Breast epithelium (tissue), 4 donors: ENCODE results near the gene CTDNEP1. TPM values are rescaled to one million over a fixed set of nuclear protein-coding genes. Genes with fewer than 3 reads are reported as not detected.

Experiments
- DNase-seq, 2 donors: peaks; one replicate each; pipeline ENCODE4 v3.0.0-alpha.2; 2019; ENCODE audit warnings: low spot score in 2 of 2
- H3K27ac ChIP-seq, 2 donors: fragments of 200-600 bp; sonication (generic) in 1 of 2; one replicate each; pipeline ENCODE4 v1.5.1; 2016 to 2019; ENCODE audit warnings: mild to moderate bottlenecking in 1 of 2
- H3K27me3 ChIP-seq, 2 donors: fragments of 200-600 bp; sonication (generic) in 1 of 2; one replicate each; pipeline versions ENCODE4 v1.5.1 to v1.6.0; 2017 to 2019; ENCODE audit warnings: control low read depth in 1 of 2, mild to moderate bottlenecking in 1 of 2
- H3K36me3 ChIP-seq: fragments of 200-600 bp; one replicate; pipeline ENCODE4 v1.5.1; 2019
- H3K4me1 ChIP-seq, 2 donors: fragments of 200-600 bp; sonication (generic); one replicate each; pipeline ENCODE4 v1.5.1; 2016 to 2019; ENCODE audit warnings: control low read depth in 1 of 2
- H3K4me3 ChIP-seq, 3 donors: fragments of 200-600 bp; sonication (generic); 1 replicate in 2 of 3; 2 replicates in 1 of 3; pipeline ENCODE4 v1.5.1; 2016 to 2019; ENCODE audit warnings: mild to moderate bottlenecking in 3 of 3, moderate library complexity in 2 of 3
- H3K9me3 ChIP-seq, 2 donors: fragments of 200-600 bp; sonication (generic) in 1 of 2; one replicate each; pipeline ENCODE4 v1.5.1; 2016 to 2019; ENCODE audit warnings: control low read depth in 1 of 2
- CTCF ChIP-seq, 3 donors: fragments of 450-650 bp; IDR thresholded peaks; one replicate each; pipeline ENCODE4 v1.5.1; 2016 to 2017; ENCODE audit warnings: antibody characterized with exemption in 3 of 3, mild to moderate bottlenecking in 3 of 3, moderate library complexity in 3 of 3
- POLR2A ChIP-seq: fragments of 450-650 bp; IDR thresholded peaks from one replicate; pipeline ENCODE4 v1.6.1; 2016; ENCODE audit warnings: antibody characterized with exemption, mild to moderate bottlenecking, moderate library complexity
- POLR2AphosphoS5 ChIP-seq, 3 donors: sonication (generic); formaldehyde crosslinking; IDR thresholded peaks; one replicate each; pipeline ENCODE4 v1.6.1; 2017; ENCODE audit warnings: antibody characterized with exemption in 3 of 3
- intact Hi-C: fragments of 100-400 bp; cut with DNase I; formaldehyde crosslinking; loops from one replicate; pipeline ENCODE4 v1.15.1; 2023; ENCODE audit warnings: low total_unique reads
- total RNA-seq, 3 donors: library from RNA; depleted of rRNA; stranded (reverse); fragments of >200 nt; gene quantifications; one replicate each; pipeline ENCODE4 v1.1.0, GENCODE V29; 2016

The CTDNEP1 gene
- total RNA-seq, 3 donors from 2014 or later, result 35.7 to 67.5 (median 60.5) TPM

GRCh38 chr17:7203391-7203790, 48.1 kb downstream of the CTDNEP1 start:
- no peak for DNase-seq
- Histone ChIP-seq H3K9me3 (no peaks in the 10 kb centered on the region), H3K27me3 (no peaks in the 10 kb centered on the region), H3K4me1 (no peaks in the 10 kb centered on the region), H3K4me3 (no peak overlapping the region), H3K27ac (no peak overlapping the region), H3K36me3 (no peaks in the 10 kb centered on the region)
- intact Hi-C loops, result loop anchor here (2.0 kb wide), 1 partner anchor 77 kb away; the partner anchor contains the start of gene SLC2A4
- TF ChIP-seq CTCF (IDR thresholded peaks at IDR 0.05), result no peak
- no peak for TF ChIP-seq POLR2AphosphoS5 (IDR thresholded peaks at IDR 0.05)
- no peak for TF ChIP-seq POLR2A

DNA sequence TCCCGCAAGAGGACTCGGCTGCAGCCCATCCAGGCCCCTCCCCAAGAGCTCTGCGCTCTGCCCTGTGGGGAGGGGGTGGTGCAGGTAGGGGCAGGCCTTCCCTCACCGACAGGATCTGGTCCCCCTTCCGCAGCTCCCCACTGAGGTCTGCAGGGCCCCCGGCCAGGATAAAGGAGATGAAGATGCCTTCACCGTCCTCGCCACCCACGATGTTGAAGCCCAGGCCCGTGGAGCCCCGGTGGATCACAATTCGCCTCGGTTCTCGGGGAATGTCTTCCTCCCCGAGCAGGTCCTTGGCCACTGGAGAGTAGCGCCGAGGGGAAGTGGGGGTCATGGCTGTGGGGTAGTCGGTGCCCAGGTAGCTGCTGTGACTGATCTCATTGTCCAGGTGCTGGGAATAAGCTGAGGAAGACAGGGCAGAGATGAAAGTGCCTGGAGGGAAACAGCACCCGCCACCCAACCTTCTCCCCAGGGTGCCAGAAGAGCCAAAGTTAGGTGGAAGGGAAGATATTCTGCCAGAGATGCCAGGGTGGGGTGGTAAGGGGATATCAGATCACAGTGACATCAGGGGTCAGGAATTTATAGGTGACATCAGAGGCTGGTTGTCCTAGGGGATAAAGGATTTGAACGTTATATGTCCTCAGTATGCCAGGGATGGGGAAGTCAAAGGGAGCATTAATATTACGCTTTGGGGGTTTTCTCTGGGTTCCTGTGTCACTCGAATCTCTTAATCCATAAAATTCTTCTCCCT, 54.7 kb downstream of the CTDNEP1 start:
- DNase-seq, result no peak
- intact Hi-C loops, result no loop called here
- Histone ChIP-seq H3K27ac (no peak overlapping the region), H3K27me3 (no peaks in the 10 kb centered on the region), H3K36me3 (no peaks in the 10 kb centered on the region), H3K9me3 (no peaks in the 10 kb centered on the region), H3K4me1 (no peaks in the 10 kb centered on the region), H3K4me3 (no peak overlapping the region)
- TF ChIP-seq POLR2AphosphoS5 (IDR thresholded peaks at IDR 0.05), result no peak

- no peaks in the 10 kb centered on the region for H3K36me3 ChIP-seq
- TF ChIP-seq POLR2A (no peak), CTCF (IDR thresholded peaks at IDR 0.05) (no peak), POLR2AphosphoS5 (IDR thresholded peaks at IDR 0.05) (no peak)
Observed at GRCh38 chr17:7195971-7196370, 55.6 kb downstream of the CTDNEP1 start.

More at GRCh38 chr17:7195971-7196370, 55.6 kb downstream of the CTDNEP1 start:
- intact Hi-C loops, result no loop called here
- no peak overlapping the region for H3K27ac ChIP-seq
- no peak overlapping the region for H3K4me3 ChIP-seq
- no peak for DNase-seq
- H3K27me3 ChIP-seq, result no peaks in the 10 kb centered on the region
- no peaks in the 10 kb centered on the region for H3K4me1 ChIP-seq
- H3K9me3 ChIP-seq, result no peaks in the 10 kb centered on the region

Other genes starting within 250 kb of the CTDNEP1 start
- 100 to 1,000 TPM in 1 of 3 donors, 10 to 100 TPM in 2; 18.7 to 154 (median 93.4) TPM for gene RNASEK, start 239.1 kb downstream of the CTDNEP1 start, total RNA-seq
- gene BCL6B, start 228.7 kb downstream of the CTDNEP1 start, total RNA-seq, result 1 to 10 TPM; 1.4 to 5.9 (median 4.1) TPM
- 1 to 10 TPM in 2 of 3 donors, under 1 TPM in 1; 0.32 to 3.5 (median 2.6) TPM for gene SLC16A13, start 215.7 kb downstream of the CTDNEP1 start, total RNA-seq
- gene SLC16A11, start 207.6 kb downstream of the CTDNEP1 start, total RNA-seq, result 1 to 10 TPM in 2 of 3 donors, not detected in 1; 1.5 to 3.6 TPM
- 10 to 100 TPM in 1 of 3 donors, 1 to 10 TPM in 2; 2.8 to 15.8 (median 2.9) TPM for gene CLEC10A, start 171.5 kb downstream of the CTDNEP1 start, total RNA-seq
- under 1 TPM; 0.33 to 0.96 (median 0.88) TPM for gene ASGR2, start 136.9 kb downstream of the CTDNEP1 start, total RNA-seq
- 1 to 10 TPM; 1.0 to 1.4 (median 1.3) TPM for gene ASGR1, start 72.4 kb downstream of the CTDNEP1 start, total RNA-seq
- 10 to 100 TPM in 2 of 3 donors, 1 to 10 TPM in 1; 7.2 to 18.4 (median 11.1) TPM for gene DLG4, start 31.9 kb downstream of the CTDNEP1 start, total RNA-seq
- gene ACADVL, start 31.8 kb downstream of the CTDNEP1 start, total RNA-seq, result 1,000 to 10,000 TPM in 1 of 3 donors, 100 to 1,000 TPM in 2; 421 to 1,002 (median 829) TPM
- 10 to 100 TPM; 32.0 to 58.2 (median 47.9) TPM for gene DVL2, start 17.2 kb downstream of the CTDNEP1 start, total RNA-seq
- gene PHF23, start 12.3 kb downstream of the CTDNEP1 start, total RNA-seq, result 10 to 100 TPM; 22.1 to 40.4 (median 37.7) TPM
- 100 to 1,000 TPM; 620 to 765 (median 631) TPM for gene GABARAP, start 9.3 kb downstream of the CTDNEP1 start, total RNA-seq
- 10 to 100 TPM; 26.9 to 36.7 (median 30.6) TPM for gene ELP5, start 481 bp upstream of the CTDNEP1 start, total RNA-seq
- 10 to 100 TPM in 2 of 3 donors, 1 to 10 TPM in 1; 5.4 to 95.9 (median 60.0) TPM for gene CLDN7, start 10.7 kb upstream of the CTDNEP1 start, total RNA-seq
- gene SLC2A4, start 30.0 kb upstream of the CTDNEP1 start, total RNA-seq, result 10 to 100 TPM in 1 of 3 donors, 1 to 10 TPM in 2; 2.6 to 32.5 (median 3.5) TPM
- gene YBX2, start 42.9 kb upstream of the CTDNEP1 start, total RNA-seq, result 1 to 10 TPM; 2.6 to 3.0 (median 2.9) TPM
- 100 to 1,000 TPM; 151 to 172 (median 163) TPM for gene EIF5A, start 55.9 kb upstream of the CTDNEP1 start, total RNA-seq
- 100 to 1,000 TPM in 1 of 3 donors, 10 to 100 TPM in 2; 77.3 to 109 (median 84.2) TPM for gene GPS2, start 63.6 kb upstream of the CTDNEP1 start, total RNA-seq
- gene NEURL4, start 77.6 kb upstream of the CTDNEP1 start, total RNA-seq, result 10 to 100 TPM; 15.0 to 22.9 (median 17.4) TPM
- gene ACAP1, start 84.8 kb upstream of the CTDNEP1 start, total RNA-seq, result 1 to 10 TPM; 3.4 to 6.6 (median 5.2) TPM
- gene KCTD11, start 100.4 kb upstream of the CTDNEP1 start, total RNA-seq, result 10 to 100 TPM in 2 of 3 donors, 1 to 10 TPM in 1; 9.1 to 11.5 (median 11.0) TPM
- gene TMEM95, start 103.4 kb upstream of the CTDNEP1 start, total RNA-seq, result not detected
- gene TNK1, start 129.4 kb upstream of the CTDNEP1 start, total RNA-seq, result 10 to 100 TPM in 2 of 3 donors, 1 to 10 TPM in 1; 1.1 to 22.1 (median 14.4) TPM
- gene PLSCR3, start 142.8 kb upstream of the CTDNEP1 start, total RNA-seq, result 10 to 100 TPM; 16.0 to 24.3 (median 19.0) TPM
- 100 to 1,000 TPM in 1 of 3 donors, 10 to 100 TPM in 2; 77.6 to 113 (median 92.3) TPM for gene TMEM256, start 152.4 kb upstream of the CTDNEP1 start, total RNA-seq
- 10 to 100 TPM in 1 of 3 donors, 1 to 10 TPM in 2; 6.7 to 13.1 (median 8.3) TPM for gene NLGN2, start 156.1 kb upstream of the CTDNEP1 start, total RNA-seq
- not detected for gene SPEM1, start 168.6 kb upstream of the CTDNEP1 start, total RNA-seq
- not detected for gene SPEM2, start 173.9 kb upstream of the CTDNEP1 start, total RNA-seq
- gene SPEM3, start 177.1 kb upstream of the CTDNEP1 start, total RNA-seq, result not detected
- gene TMEM102, start 183.7 kb upstream of the CTDNEP1 start, total RNA-seq, result 10 to 100 TPM in 1 of 3 donors, 1 to 10 TPM in 2; 3.5 to 18.1 (median 9.5) TPM
- gene FGF11, start 187.8 kb upstream of the CTDNEP1 start, total RNA-seq, result 1 to 10 TPM; 2.1 to 2.9 (median 2.9) TPM
- gene CHRNB1, start 193.3 kb upstream of the CTDNEP1 start, total RNA-seq, result 10 to 100 TPM in 2 of 3 donors, 1 to 10 TPM in 1; 8.5 to 11.8 (median 11.7) TPM
- 10 to 100 TPM; 34.4 to 46.9 (median 45.7) TPM for gene ZBTB4, start 227.9 kb upstream of the CTDNEP1 start, total RNA-seq
- gene SLC35G6, start 229.7 kb upstream of the CTDNEP1 start, total RNA-seq, result not detected
- 100 to 1,000 TPM in 1 of 3 donors, 10 to 100 TPM in 2; 64.2 to 174 (median 88.7) TPM for gene POLR2A, start 232.6 kb upstream of the CTDNEP1 start, total RNA-seq